HEK293 (cell line): ENCODE data around the gene PEX5L.

Experiments
- CTCF ChIA-PET: fragments of 350-600 bp; formaldehyde crosslinking; extraction: SDS; loops from one replicate; lab custom pipeline; 2021; ENCODE audit warnings: antibody characterized with exemption; lab: Yijun Ruan, JAX
- POLR2A ChIA-PET: fragments of 300-600 bp; formaldehyde crosslinking; extraction: SDS; loops from one replicate; lab custom pipeline; 2020; ENCODE audit warnings: antibody characterized with exemption, inconsistent platforms; lab: Yijun Ruan, JAX
- H3K27ac ChIP-seq: fragments of 200-500 bp; sonication (Bioruptor generic); 2 replicates; pipeline ENCODE4 v1.5.1; 2014; ENCODE audit warnings: low read depth, low read length, control low read depth, inconsistent platforms; ENCODE audit errors: extremely low read depth
- H3K36me3 ChIP-seq, 2 experiments: fragments of 200-500 bp in 1 of 2; sonication (Bioruptor generic) in 1 of 2; 1 replicate in 1 of 2; 2 replicates in 1 of 2; pipeline ENCODE4 v1.5.1; 2014 to 2017; ENCODE audit warnings: inconsistent platforms in 2 of 2, low read length in 2 of 2; ENCODE audit not compliant: control insufficient read depth in 2 of 2, insufficient read depth in 1 of 2
- H3K4me1 ChIP-seq: fragments of 200-500 bp; sonication (Bioruptor generic); 2 replicates; pipeline ENCODE4 v1.5.1; 2014; ENCODE audit warnings: mild to moderate bottlenecking, low read length, inconsistent platforms; ENCODE audit not compliant: control insufficient read depth, insufficient read depth
- H3K4me3 ChIP-seq: 2 replicates; pipeline ENCODE4 v1.5.1; 2011; ENCODE audit warnings: low read depth, mild to moderate bottlenecking, control low read depth, low read length, moderate library complexity
- H3K9me3 ChIP-seq: fragments of 200-500 bp; sonication (Bioruptor generic); 2 replicates; pipeline ENCODE4 v1.5.1; 2014; ENCODE audit warnings: low read depth, low read length, inconsistent platforms; ENCODE audit not compliant: control insufficient read depth, insufficient read depth
- ATF2 ChIP-seq: fragments of 450-650 bp; formaldehyde crosslinking; IDR thresholded peaks from 2 replicates; pipeline ENCODE4 v1.5.1; 2016; ENCODE audit warnings: missing biosample characterization, missing genetic modification characterization, low read depth
- GLIS1 ChIP-seq: fragments of 450-650 bp; formaldehyde crosslinking; IDR thresholded peaks from 2 replicates; pipeline ENCODE4 v1.5.1; 2016; ENCODE audit warnings: missing biosample characterization, missing genetic modification characterization
- HIC1 ChIP-seq: fragments of 450-650 bp; formaldehyde crosslinking; IDR thresholded peaks from 2 replicates; pipeline ENCODE4 v1.5.1; 2016; ENCODE audit warnings: missing biosample characterization, missing genetic modification characterization
- IKZF3 ChIP-seq: fragments of 450-650 bp; IDR thresholded peaks from 2 replicates; pipeline ENCODE4 v1.5.0; 2018; ENCODE audit warnings: missing biosample characterization, mild to moderate bottlenecking, missing genetic modification characterization, moderate library complexity
- MZF1 ChIP-seq: fragments of 450-650 bp; formaldehyde crosslinking; IDR thresholded peaks from 2 replicates; pipeline ENCODE4 v1.5.1; 2017; ENCODE audit warnings: missing biosample characterization, missing genetic modification characterization, borderline replicate concordance
- PRDM10 ChIP-seq: fragments of 450-650 bp; formaldehyde crosslinking; IDR thresholded peaks from 2 replicates; pipeline ENCODE4 v1.5.1; 2016; ENCODE audit warnings: missing biosample characterization, missing genetic modification characterization
- SETDB1 ChIP-seq: IDR thresholded peaks from one replicate; pipeline ENCODE4 v1.6.1; 2017; ENCODE audit warnings: mild to moderate bottlenecking, low read length, moderate library complexity, mixed read lengths; ENCODE audit not compliant: insufficient read length
- ZBTB17 ChIP-seq: fragments of 450-650 bp; formaldehyde crosslinking; IDR thresholded peaks from 2 replicates; pipeline ENCODE4 v1.5.1; 2016; ENCODE audit warnings: missing biosample characterization, missing genetic modification characterization
- ZBTB21 ChIP-seq: fragments of 450-650 bp; formaldehyde crosslinking; IDR thresholded peaks from 2 replicates; pipeline ENCODE4 v1.5.1; 2017; ENCODE audit warnings: missing biosample characterization, missing genetic modification characterization
- ZNF248 ChIP-seq: fragments of 450-650 bp; formaldehyde crosslinking; IDR thresholded peaks from 2 replicates; pipeline ENCODE4 v1.5.1; 2017; ENCODE audit warnings: missing biosample characterization, missing genetic modification characterization
- ZNF274 ChIP-seq, 2 experiments: fragments of 200-500 bp in 1 of 2; fragments of 450-650 bp in 1 of 2; sonication (Bioruptor generic) in 1 of 2; formaldehyde crosslinking in 1 of 2; IDR thresholded peaks; 2 replicates each; pipeline versions ENCODE4 v1.5.1 to v1.6.1; 2014 to 2016; ENCODE audit warnings: borderline replicate concordance in 1 of 2, inconsistent platforms in 1 of 2, low read length in 1 of 2, missing biosample characterization in 1 of 2, missing genetic modification characterization in 1 of 2
- ZNF510 ChIP-seq: fragments of 450-650 bp; formaldehyde crosslinking; IDR thresholded peaks from 2 replicates; pipeline ENCODE4 v1.5.1; 2018; ENCODE audit warnings: mild to moderate bottlenecking, missing genetic modification characterization, missing biosample characterization; ENCODE audit not compliant: insufficient replicate concordance
- ZNF654 ChIP-seq: fragments of 450-650 bp; formaldehyde crosslinking; IDR thresholded peaks from 2 replicates; pipeline ENCODE4 v1.5.1; 2016; ENCODE audit warnings: low read depth, missing biosample characterization, missing genetic modification characterization
- ZNF76 ChIP-seq: fragments of 450-650 bp; formaldehyde crosslinking; IDR thresholded peaks from 2 replicates; pipeline ENCODE4; 2016; ENCODE audit warnings: low read depth, missing biosample characterization, missing genetic modification characterization, borderline replicate concordance
- ZSCAN5A ChIP-seq: fragments of 450-650 bp; formaldehyde crosslinking; IDR thresholded peaks from 2 replicates; pipeline ENCODE4 v1.5.1; 2016; ENCODE audit warnings: missing biosample characterization, missing genetic modification characterization
- TF ChIP-seq, protein P1 (sequence below): fragments of 450-650 bp; formaldehyde crosslinking; IDR thresholded peaks from 2 replicates; pipeline ENCODE4 v1.5.1; 2016; ENCODE audit warnings: missing biosample characterization, missing genetic modification characterization, borderline replicate concordance
- TF ChIP-seq, protein P2 (sequence below): fragments of 450-650 bp; formaldehyde crosslinking; IDR thresholded peaks from 2 replicates; pipeline ENCODE4 v1.5.1; 2016; ENCODE audit warnings: missing biosample characterization, missing genetic modification characterization
- TF ChIP-seq, protein P3 (sequence below): fragments of 450-650 bp; formaldehyde crosslinking; IDR thresholded peaks from 2 replicates; pipeline ENCODE4 v1.5.1; 2016; ENCODE audit warnings: missing biosample characterization, missing genetic modification characterization
- TF ChIP-seq, protein P4 (sequence below): fragments of 450-650 bp; formaldehyde crosslinking; IDR thresholded peaks from 2 replicates; pipeline ENCODE4 v1.5.1; 2016; ENCODE audit warnings: missing biosample characterization, missing genetic modification characterization

The PEX5L gene

DNA sequence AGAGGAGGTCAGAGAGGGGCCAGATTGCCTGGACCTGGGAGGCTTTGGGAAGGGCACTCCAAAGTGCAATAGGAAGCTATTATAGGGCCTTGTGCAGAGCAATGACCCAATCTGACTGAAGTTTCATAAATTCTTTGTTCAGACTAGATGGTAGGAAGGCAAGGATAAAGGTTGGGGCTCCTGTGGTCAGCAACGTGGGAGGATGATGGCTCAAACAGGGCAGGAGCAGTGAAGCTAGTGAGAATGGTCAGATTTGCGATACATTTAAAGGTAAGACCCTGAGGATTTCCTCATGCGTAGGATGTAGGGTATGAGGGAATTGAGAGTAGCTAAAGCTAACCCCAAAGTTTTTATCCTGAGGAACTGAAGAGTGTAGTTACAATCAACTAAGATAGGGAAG, 244.9 kb downstream of the PEX5L start:
- H3K4me1 ChIP-seq, result no peaks in the 10 kb centered on the region
- no peak overlapping the region for H3K27ac ChIP-seq
- ChIA-PET POLR2A (no interaction called here), CTCF (no interaction called here)
- H3K9me3 ChIP-seq, result no peaks in the 10 kb centered on the region
- TF ChIP-seq GLIS1 (tag by site-specific recombination), result no peak
- TF ChIP-seq ZBTB17 (tag by site-specific recombination), result no peak
- TF ChIP-seq, protein P1, sequence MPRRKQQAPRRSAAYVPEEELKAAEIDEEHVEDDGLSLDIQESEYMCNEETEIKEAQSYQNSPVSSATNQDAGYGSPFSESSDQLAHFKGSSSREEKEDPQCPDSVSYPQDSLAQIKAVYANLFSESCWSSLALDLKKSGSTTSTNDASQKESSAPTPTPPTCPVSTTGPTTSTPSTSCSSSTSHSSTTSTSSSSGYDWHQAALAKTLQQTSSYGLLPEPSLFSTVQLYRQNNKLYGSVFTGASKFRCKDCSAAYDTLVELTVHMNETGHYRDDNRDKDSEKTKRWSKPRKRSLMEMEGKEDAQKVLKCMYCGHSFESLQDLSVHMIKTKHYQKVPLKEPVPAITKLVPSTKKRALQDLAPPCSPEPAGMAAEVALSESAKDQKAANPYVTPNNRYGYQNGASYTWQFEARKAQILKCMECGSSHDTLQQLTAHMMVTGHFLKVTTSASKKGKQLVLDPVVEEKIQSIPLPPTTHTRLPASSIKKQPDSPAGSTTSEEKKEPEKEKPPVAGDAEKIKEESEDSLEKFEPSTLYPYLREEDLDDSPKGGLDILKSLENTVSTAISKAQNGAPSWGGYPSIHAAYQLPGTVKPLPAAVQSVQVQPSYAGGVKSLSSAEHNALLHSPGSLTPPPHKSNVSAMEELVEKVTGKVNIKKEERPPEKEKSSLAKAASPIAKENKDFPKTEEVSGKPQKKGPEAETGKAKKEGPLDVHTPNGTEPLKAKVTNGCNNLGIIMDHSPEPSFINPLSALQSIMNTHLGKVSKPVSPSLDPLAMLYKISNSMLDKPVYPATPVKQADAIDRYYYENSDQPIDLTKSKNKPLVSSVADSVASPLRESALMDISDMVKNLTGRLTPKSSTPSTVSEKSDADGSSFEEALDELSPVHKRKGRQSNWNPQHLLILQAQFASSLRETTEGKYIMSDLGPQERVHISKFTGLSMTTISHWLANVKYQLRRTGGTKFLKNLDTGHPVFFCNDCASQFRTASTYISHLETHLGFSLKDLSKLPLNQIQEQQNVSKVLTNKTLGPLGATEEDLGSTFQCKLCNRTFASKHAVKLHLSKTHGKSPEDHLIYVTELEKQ (tag by site-specific recombination), result no peak
- TF ChIP-seq HIC1 (tag by site-specific recombination), result no peak
- no peak for TF ChIP-seq IKZF3 (tag by site-specific recombination)
- TF ChIP-seq MZF1 (tag by site-specific recombination), result no peak
- no peak for TF ChIP-seq ZNF654
- no peak for TF ChIP-seq SETDB1
- TF ChIP-seq, protein P2, sequence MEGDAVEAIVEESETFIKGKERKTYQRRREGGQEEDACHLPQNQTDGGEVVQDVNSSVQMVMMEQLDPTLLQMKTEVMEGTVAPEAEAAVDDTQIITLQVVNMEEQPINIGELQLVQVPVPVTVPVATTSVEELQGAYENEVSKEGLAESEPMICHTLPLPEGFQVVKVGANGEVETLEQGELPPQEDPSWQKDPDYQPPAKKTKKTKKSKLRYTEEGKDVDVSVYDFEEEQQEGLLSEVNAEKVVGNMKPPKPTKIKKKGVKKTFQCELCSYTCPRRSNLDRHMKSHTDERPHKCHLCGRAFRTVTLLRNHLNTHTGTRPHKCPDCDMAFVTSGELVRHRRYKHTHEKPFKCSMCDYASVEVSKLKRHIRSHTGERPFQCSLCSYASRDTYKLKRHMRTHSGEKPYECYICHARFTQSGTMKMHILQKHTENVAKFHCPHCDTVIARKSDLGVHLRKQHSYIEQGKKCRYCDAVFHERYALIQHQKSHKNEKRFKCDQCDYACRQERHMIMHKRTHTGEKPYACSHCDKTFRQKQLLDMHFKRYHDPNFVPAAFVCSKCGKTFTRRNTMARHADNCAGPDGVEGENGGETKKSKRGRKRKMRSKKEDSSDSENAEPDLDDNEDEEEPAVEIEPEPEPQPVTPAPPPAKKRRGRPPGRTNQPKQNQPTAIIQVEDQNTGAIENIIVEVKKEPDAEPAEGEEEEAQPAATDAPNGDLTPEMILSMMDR, result no peak
- no peak for TF ChIP-seq ATF2 (tag by site-specific recombination)
- TF ChIP-seq ZSCAN5A, result no peak
- no peak for TF ChIP-seq ZNF248 (tag by site-specific recombination)
- TF ChIP-seq ZNF510 (tag by site-specific recombination), result no peak
- TF ChIP-seq, protein P3, sequence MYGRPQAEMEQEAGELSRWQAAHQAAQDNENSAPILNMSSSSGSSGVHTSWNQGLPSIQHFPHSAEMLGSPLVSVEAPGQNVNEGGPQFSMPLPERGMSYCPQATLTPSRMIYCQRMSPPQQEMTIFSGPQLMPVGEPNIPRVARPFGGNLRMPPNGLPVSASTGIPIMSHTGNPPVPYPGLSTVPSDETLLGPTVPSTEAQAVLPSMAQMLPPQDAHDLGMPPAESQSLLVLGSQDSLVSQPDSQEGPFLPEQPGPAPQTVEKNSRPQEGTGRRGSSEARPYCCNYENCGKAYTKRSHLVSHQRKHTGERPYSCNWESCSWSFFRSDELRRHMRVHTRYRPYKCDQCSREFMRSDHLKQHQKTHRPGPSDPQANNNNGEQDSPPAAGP (tag by site-specific recombination), result no peak
- no peak for TF ChIP-seq ZBTB21 (tag by site-specific recombination)
- TF ChIP-seq, protein P4, sequence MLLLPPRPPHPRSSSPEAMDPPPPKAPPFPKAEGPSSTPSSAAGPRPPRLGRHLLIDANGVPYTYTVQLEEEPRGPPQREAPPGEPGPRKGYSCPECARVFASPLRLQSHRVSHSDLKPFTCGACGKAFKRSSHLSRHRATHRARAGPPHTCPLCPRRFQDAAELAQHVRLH (tag by site-specific recombination), result no peak
- no peak for TF ChIP-seq ZNF76 (tag by site-specific recombination)
- no peak for TF ChIP-seq ZNF274 (IDR thresholded peaks at IDR 0.05; ENCODE audit: low read length)
- no peak for TF ChIP-seq ZNF274 (tag by site-specific recombination; IDR thresholded peaks at IDR 0.05; ENCODE audit: borderline replicate concordance)
- no peak for TF ChIP-seq PRDM10 (tag by site-specific recombination)
- no peak overlapping the region for H3K4me3 ChIP-seq
- H3K36me3 ChIP-seq, result no peaks in the 10 kb centered on the region
